Peyer's patch (tissue), 4 donors: ENCODE measurements around the gene ZNF429.
"Not testable (repeated sequence)": the region's sequence is repeated elsewhere in the genome, so short reads cannot be mapped to it uniquely, and the experiment has no call there.

Experiments
- POLR2A ChIP-seq, 2 donors: fragments of 450-650 bp; IDR thresholded peaks; one replicate each; pipeline ENCODE4 v1.5.1; 2017; ENCODE audit warnings: antibody characterized with exemption in 2 of 2, mild to moderate bottlenecking in 2 of 2, moderate library complexity in 2 of 2
- TF ChIP-seq, protein P1 (sequence below), 6 experiments: fragments of 450-650 bp in 4 of 6; fragments of 200-600 bp in 2 of 6; sonication (generic) in 1 of 6; IDR thresholded peaks; one replicate each; pipeline ENCODE4 v1.5.1; 2017 to 2019; ENCODE audit warnings: antibody characterized with exemption in 6 of 6, mild to moderate bottlenecking in 3 of 6, moderate library complexity in 1 of 6

DNA sequence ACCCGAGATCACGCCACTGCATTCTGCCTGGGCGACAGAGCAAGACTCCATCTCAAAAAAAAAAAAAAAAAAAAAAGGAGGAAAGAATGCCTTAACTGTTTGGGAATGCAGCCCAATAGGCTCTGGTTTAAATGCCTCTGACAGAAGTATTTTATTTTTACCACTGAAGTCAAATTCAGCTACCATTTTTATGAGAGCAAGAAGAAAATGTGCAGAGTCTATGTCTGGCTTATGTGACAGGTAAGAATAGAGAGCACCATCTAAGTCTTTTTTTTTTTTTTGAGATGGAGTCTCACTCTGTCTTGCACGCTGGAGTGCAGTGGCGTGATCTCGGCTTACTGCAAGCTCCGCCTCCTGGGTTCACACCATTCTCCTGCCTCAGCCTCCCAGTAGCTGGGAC is 7.2 kb downstream of the ZNF429 start:
- TF ChIP-seq, protein P1, sequence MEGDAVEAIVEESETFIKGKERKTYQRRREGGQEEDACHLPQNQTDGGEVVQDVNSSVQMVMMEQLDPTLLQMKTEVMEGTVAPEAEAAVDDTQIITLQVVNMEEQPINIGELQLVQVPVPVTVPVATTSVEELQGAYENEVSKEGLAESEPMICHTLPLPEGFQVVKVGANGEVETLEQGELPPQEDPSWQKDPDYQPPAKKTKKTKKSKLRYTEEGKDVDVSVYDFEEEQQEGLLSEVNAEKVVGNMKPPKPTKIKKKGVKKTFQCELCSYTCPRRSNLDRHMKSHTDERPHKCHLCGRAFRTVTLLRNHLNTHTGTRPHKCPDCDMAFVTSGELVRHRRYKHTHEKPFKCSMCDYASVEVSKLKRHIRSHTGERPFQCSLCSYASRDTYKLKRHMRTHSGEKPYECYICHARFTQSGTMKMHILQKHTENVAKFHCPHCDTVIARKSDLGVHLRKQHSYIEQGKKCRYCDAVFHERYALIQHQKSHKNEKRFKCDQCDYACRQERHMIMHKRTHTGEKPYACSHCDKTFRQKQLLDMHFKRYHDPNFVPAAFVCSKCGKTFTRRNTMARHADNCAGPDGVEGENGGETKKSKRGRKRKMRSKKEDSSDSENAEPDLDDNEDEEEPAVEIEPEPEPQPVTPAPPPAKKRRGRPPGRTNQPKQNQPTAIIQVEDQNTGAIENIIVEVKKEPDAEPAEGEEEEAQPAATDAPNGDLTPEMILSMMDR (IDR thresholded peaks at IDR 0.05): not testable (repeated sequence)
- not testable (repeated sequence) for TF ChIP-seq POLR2A (IDR thresholded peaks at IDR 0.05)
